ENCODE results near the gene TCF7L1. TPM values are rescaled to one million over a fixed set of nuclear protein-coding genes. Genes with fewer than 3 reads are reported as not detected.

The TCF7L1 gene
- total RNA-seq, 1 donor from 2014 or later = 30.8 TPM

GRCh38 chr2:85158559-85159273 is 25.5 kb downstream of the TCF7L1 start:
- TF ChIP-seq EZH2 (IDR thresholded peaks at IDR 0.05; ENCODE audit: insufficient read depth, low read length) (no peak), CTCF (IDR thresholded peaks at IDR 0.05; ENCODE audit: insufficient read depth, low read depth, low read length) (no peak)
- H3K36me3 ChIP-seq (ENCODE audit: insufficient read depth, low read length) = no peaks in the 10 kb centered on the region
- no peaks in the 10 kb centered on the region for H3K9me3 ChIP-seq (ENCODE audit: insufficient read depth, low read depth, low read length)
- peaks cover 18% of the 10 kb centered on the region for H3K36me3 Mint-ChIP-seq (ENCODE audit: low read depth, unreplicated experiment)
- H3K27ac Mint-ChIP-seq (ENCODE audit: unreplicated experiment) = no peak overlapping the region
- H4K20me1 ChIP-seq (ENCODE audit: insufficient read depth, low read length) = peaks cover 90% of the 10 kb centered on the region
- no peak overlapping the region for H3K4me3 Mint-ChIP-seq (ENCODE audit: unreplicated experiment)
- no peak overlapping the region for H3K27ac ChIP-seq (ENCODE audit: low read depth, low read length)
- H3K4me1 Mint-ChIP-seq (ENCODE audit: low read depth, unreplicated experiment) = peaks cover 51% of the 10 kb centered on the region
- peaks cover 22% of the 10 kb centered on the region for H3K79me2 ChIP-seq (ENCODE audit: insufficient read depth, low read length)
- H3K4me3 ChIP-seq (ENCODE audit: insufficient read depth, low read depth, low read length) = no peak overlapping the region
- peaks cover 31% of the 10 kb centered on the region for H3K4me1 ChIP-seq (ENCODE audit: insufficient read depth, low read length)
- no peaks in the 10 kb centered on the region for H3K27me3 ChIP-seq (ENCODE audit: insufficient read depth, low read length)
- H2AFZ ChIP-seq (ENCODE audit: low read depth, low read length) = no peak overlapping the region
- H3K4me2 ChIP-seq (ENCODE audit: low read length) = no peak overlapping the region
- DNase-seq (ENCODE audit: low read depth) = no peak
- no peak overlapping the region for H3K9ac ChIP-seq (ENCODE audit: low read length)
- FAIRE-seq = no peak
- H3K9me3 Mint-ChIP-seq (ENCODE audit: unreplicated experiment) = no peaks in the 10 kb centered on the region
- H3K27me3 Mint-ChIP-seq (ENCODE audit: low read depth, unreplicated experiment) = no peaks in the 10 kb centered on the region

- TF ChIP-seq CTCF (IDR thresholded peaks at IDR 0.05; ENCODE audit: insufficient read depth, low read depth, low read length) (no peak), EZH2 (IDR thresholded peaks at IDR 0.05; ENCODE audit: insufficient read depth, low read length) (no peak)
- Histone ChIP-seq H3K4me1 (ENCODE audit: insufficient read depth, low read length) (peaks cover 31% of the 10 kb centered on the region), H3K27ac (ENCODE audit: low read depth, low read length) (no peak overlapping the region), H3K9me3 (ENCODE audit: insufficient read depth, low read depth, low read length) (no peaks in the 10 kb centered on the region), H3K79me2 (ENCODE audit: insufficient read depth, low read length) (peaks cover 22% of the 10 kb centered on the region), H3K36me3 (ENCODE audit: insufficient read depth, low read length) (no peaks in the 10 kb centered on the region), H3K27me3 (ENCODE audit: insufficient read depth, low read length) (no peaks in the 10 kb centered on the region), H3K9ac (ENCODE audit: low read length) (no peak overlapping the region), H3K4me3 (ENCODE audit: insufficient read depth, low read depth, low read length) (no peak overlapping the region), H2AFZ (ENCODE audit: low read depth, low read length) (no peak overlapping the region), H4K20me1 (ENCODE audit: insufficient read depth, low read length) (peaks cover 90% of the 10 kb centered on the region), H3K4me2 (ENCODE audit: low read length) (no peak overlapping the region)
- peaks cover 51% of the 10 kb centered on the region for H3K4me1 Mint-ChIP-seq (ENCODE audit: low read depth, unreplicated experiment)
- H3K27me3 Mint-ChIP-seq (ENCODE audit: low read depth, unreplicated experiment) = no peaks in the 10 kb centered on the region
- peaks cover 16% of the 10 kb centered on the region for H3K36me3 Mint-ChIP-seq (ENCODE audit: low read depth, unreplicated experiment)
- no peak for FAIRE-seq
- no peak for DNase-seq (ENCODE audit: low read depth)
- no peak overlapping the region for H3K27ac Mint-ChIP-seq (ENCODE audit: unreplicated experiment)
- no peaks in the 10 kb centered on the region for H3K9me3 Mint-ChIP-seq (ENCODE audit: unreplicated experiment)
- no peak overlapping the region for H3K4me3 Mint-ChIP-seq (ENCODE audit: unreplicated experiment)
Measured at GRCh38 chr2:85159589-85159988, 26.4 kb downstream of the TCF7L1 start.

Data from astrocyte (in vitro differentiated cells and primary cell).